Ascending aorta (tissue), 2 donors: ENCODE results near the gene FYN. TPM values are rescaled to one million over a fixed set of nuclear protein-coding genes. Genes with fewer than 3 reads are reported as not detected.

Source experiments
- DNase-seq, 2 donors: peaks; one replicate each; pipeline ENCODE4 v3.0.0-alpha.2; 2019; ENCODE audit warnings: low spot score in 2 of 2
- H3K27ac ChIP-seq, 2 donors: fragments of 200-600 bp; sonication (generic); one replicate each; pipeline ENCODE4 v1.5.1; 2016 to 2017; ENCODE audit warnings: mild to moderate bottlenecking in 1 of 2
- H3K27me3 ChIP-seq: fragments of 200-600 bp; sonication (generic); one replicate; pipeline ENCODE4 v1.5.1; 2017
- H3K36me3 ChIP-seq, 2 donors: fragments of 200-600 bp; sonication (generic); one replicate each; pipeline ENCODE4 v1.5.1; 2016
- H3K4me1 ChIP-seq, 2 donors: fragments of 200-600 bp; sonication (generic); one replicate each; pipeline ENCODE4 v1.5.1; 2016 to 2017; ENCODE audit warnings: mild to moderate bottlenecking in 1 of 2
- H3K4me3 ChIP-seq, 2 donors: fragments of 200-600 bp; sonication (generic); one replicate each; pipeline ENCODE4 v1.5.1; 2016 to 2017; ENCODE audit warnings: mild to moderate bottlenecking in 1 of 2
- H3K9me3 ChIP-seq, 2 donors: fragments of 200-600 bp; sonication (generic); one replicate each; pipeline ENCODE4 v1.5.1; 2016
- intact Hi-C: fragments of 100-400 bp; cut with DNase I; formaldehyde crosslinking; loops from one replicate; pipeline ENCODE4 v1.15.1; 2023
- total RNA-seq: library from RNA; depleted of rRNA; stranded (reverse); fragments of >200 nt; gene quantifications from one replicate; pipeline ENCODE4 v1.1.0, GENCODE V29; 2016
- TF ChIP-seq, protein P1 (sequence below), 3 experiments: fragments of 200-600 bp in 2 of 3; fragments of 450-650 bp in 1 of 3; sonication (generic) in 2 of 3; IDR thresholded peaks; one replicate each; pipeline ENCODE4 v1.5.1; 2016 to 2019; ENCODE audit warnings: antibody characterized with exemption in 3 of 3, mild to moderate bottlenecking in 1 of 3, moderate library complexity in 1 of 3

The FYN gene
- total RNA-seq, 1 donor from 2014 or later = 141 TPM

DNA sequence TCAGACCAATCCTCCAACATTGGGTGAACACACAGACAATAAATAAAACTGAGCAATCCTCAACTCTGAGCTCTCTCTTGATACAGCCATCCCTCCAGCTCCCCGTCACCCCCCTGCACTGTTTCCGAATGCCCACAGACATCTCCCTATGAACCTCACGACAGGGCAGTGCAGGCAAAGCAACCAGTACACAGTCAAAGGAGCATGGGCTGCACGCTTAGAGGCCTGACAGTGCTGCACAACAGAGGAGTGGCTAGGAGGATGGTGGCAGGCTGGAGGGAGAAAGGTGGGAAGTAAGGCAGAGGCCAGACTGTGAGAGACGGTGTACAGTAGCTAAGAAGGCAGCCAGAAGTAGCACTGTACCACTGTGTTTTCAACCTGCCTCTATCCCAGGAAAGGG is 24.0 kb downstream of the FYN start:
- Histone ChIP-seq H3K27me3 (no peaks in the 10 kb centered on the region), H3K9me3 (no peaks in the 10 kb centered on the region), H3K27ac (no peak overlapping the region), H3K36me3 (no peaks in the 10 kb centered on the region), H3K4me3 (no peak overlapping the region), H3K4me1 (peaks cover 0 to 2% of the 10 kb centered on the region in 2 donors)
- intact Hi-C loops = no loop called here
- TF ChIP-seq, protein P1, sequence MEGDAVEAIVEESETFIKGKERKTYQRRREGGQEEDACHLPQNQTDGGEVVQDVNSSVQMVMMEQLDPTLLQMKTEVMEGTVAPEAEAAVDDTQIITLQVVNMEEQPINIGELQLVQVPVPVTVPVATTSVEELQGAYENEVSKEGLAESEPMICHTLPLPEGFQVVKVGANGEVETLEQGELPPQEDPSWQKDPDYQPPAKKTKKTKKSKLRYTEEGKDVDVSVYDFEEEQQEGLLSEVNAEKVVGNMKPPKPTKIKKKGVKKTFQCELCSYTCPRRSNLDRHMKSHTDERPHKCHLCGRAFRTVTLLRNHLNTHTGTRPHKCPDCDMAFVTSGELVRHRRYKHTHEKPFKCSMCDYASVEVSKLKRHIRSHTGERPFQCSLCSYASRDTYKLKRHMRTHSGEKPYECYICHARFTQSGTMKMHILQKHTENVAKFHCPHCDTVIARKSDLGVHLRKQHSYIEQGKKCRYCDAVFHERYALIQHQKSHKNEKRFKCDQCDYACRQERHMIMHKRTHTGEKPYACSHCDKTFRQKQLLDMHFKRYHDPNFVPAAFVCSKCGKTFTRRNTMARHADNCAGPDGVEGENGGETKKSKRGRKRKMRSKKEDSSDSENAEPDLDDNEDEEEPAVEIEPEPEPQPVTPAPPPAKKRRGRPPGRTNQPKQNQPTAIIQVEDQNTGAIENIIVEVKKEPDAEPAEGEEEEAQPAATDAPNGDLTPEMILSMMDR (IDR thresholded peaks at IDR 0.05) = no peak
- no peak for DNase-seq

DNA sequence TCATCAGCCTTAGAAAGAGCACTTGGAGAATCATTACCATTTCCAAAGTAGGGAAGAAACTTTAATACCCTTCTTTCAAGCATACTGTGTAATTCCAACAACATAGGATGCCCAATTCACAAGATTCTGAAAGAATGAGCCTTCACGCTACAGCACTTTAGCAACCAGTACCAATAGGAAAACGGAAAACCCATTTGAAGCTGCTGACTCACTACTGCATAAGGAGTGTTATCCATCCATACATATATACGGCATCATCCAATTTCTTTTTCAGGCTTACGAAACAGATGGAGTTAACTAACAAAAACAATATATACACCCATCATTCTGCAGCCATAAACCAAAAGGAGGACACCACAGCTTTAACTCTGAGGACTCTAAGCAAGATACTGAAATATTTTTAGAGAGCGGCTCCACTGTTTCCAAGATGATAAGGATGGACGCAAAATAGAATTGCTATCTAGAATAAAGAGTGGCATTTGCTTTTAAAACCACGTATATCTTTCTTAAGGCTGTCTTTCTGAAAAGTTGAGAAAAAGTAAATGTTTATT is 24.9 kb downstream of the FYN start:
- TF ChIP-seq, protein P1 (IDR thresholded peaks at IDR 0.05) = no peak
- DNase-seq = no peak
- intact Hi-C loops = no loop called here
- no peaks in the 10 kb centered on the region for H3K9me3 ChIP-seq
- no peaks in the 10 kb centered on the region for H3K36me3 ChIP-seq
- no peaks in the 10 kb centered on the region for H3K27me3 ChIP-seq
- H3K4me3 ChIP-seq = no peak overlapping the region
- H3K27ac ChIP-seq = no peak overlapping the region
- peaks cover 0 to 2% of the 10 kb centered on the region in 2 donors for H3K4me1 ChIP-seq

DNA sequence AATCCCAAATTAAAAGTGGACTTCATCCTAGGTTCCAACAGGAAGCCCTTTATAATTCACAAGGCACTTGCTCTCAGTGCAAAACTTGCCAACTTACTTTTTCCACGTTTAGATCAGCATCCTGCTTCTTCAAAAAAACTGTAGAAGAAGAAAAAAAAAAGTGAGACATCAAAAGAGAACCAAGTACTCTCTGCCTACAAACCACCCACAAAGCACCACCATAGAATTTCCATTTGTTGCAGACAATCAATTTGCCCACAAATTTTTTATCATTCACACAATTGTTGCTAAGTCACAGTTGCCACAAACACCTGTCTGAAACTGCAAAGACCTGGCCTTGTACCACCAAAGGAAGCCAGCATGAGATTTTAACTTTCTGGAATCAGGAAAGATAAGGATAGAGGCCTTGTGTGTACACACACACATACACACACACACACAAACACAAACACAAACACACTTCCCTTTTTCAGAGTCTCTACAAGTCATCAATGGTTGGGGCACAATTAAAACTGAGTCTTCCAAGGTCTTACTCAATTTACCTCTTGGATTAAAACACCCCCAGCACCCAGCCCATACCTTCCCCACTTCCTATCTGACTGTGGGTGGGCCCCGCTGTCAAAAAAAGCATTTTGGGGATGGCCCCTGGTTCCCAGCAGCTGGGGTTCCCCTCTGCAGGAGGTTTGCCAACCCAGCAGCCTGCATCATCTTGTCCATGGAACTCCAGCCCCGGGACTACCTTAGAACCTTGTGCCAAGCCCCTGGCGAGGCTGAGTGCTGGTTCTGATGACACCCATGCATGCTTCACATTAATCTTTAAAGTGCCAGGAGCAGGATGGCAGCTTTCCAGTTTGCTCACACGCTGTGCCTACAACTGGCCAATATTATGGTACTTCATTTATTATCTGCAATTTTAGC is 26.5 kb downstream of the FYN start:
- Histone ChIP-seq H3K36me3 (no peaks in the 10 kb centered on the region), H3K4me1 (peaks cover 2% of the 10 kb centered on the region in 2 donors), H3K27ac (no peak overlapping the region), H3K27me3 (no peaks in the 10 kb centered on the region), H3K4me3 (no peak overlapping the region), H3K9me3 (no peaks in the 10 kb centered on the region)
- TF ChIP-seq, protein P1 (IDR thresholded peaks at IDR 0.05) = no peak
- DNase-seq = no peak
- intact Hi-C loops = no loop called here

DNA sequence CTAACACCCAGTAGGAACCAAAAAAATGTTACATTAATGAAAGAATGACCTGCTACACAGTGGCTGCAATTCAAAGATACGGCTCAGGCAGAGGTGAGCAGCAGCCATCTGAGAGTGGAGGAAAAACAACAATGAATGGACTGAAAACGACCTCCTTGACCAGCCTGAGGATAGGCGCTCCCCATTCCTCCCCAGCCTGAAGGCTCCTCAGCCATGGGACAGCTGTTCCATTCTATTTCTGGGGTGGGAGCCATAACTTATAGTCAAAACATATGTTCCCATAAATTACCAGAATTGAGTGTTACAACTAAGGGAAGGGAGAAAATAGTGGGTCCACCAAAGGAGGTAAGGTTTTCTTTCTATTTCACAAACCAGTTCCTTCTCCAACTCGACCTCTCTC is 27.2 kb downstream of the FYN start:
- TF ChIP-seq, protein P1 (IDR thresholded peaks at IDR 0.05) = no peak
- no peaks in the 10 kb centered on the region for H3K27me3 ChIP-seq
- H3K36me3 ChIP-seq = no peaks in the 10 kb centered on the region
- H3K9me3 ChIP-seq = no peaks in the 10 kb centered on the region
- H3K4me1 ChIP-seq = peaks cover 2% of the 10 kb centered on the region in 2 donors
- no peak overlapping the region for H3K4me3 ChIP-seq
- intact Hi-C loops = no loop called here
- no peak overlapping the region for H3K27ac ChIP-seq
- no peak for DNase-seq

DNA sequence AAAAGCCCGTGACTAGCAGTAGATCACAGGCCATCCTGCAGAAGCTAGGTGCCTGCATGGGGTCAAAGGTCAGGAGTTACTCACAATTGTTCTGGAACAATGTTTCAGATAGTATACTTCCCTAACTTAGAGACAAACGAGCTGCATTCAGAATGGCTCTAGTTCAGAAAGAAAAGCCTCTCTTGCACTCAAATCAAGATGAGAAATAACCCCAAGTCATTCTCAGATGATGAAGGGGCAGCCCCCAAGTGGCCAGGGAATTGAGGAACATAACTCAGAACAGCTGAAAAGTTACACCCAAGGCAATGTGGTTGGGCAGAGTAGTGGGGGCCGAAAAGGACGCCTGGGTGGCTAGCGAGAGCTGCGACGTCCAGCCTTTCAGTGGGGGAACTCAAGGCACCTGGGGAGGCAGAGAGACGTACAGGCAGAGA is 27.8 kb downstream of the FYN start:
- Histone ChIP-seq H3K27me3 (no peaks in the 10 kb centered on the region), H3K9me3 (no peaks in the 10 kb centered on the region), H3K4me1 (peaks cover 2% of the 10 kb centered on the region in 2 donors), H3K27ac (no peak overlapping the region), H3K4me3 (no peak overlapping the region), H3K36me3 (no peaks in the 10 kb centered on the region)
- DNase-seq = no peak
- TF ChIP-seq, protein P1 (IDR thresholded peaks at IDR 0.05) = no peak
- intact Hi-C loops = no loop called here
